C4-2B (cell line): ENCODE results near the gene FOXI1.

Experiments
- H3K27ac ChIP-seq: fragments of 450-650 bp; 2 replicates; pipeline ENCODE4 v1.5.1; 2017
- ZFX ChIP-seq: fragments of 450-650 bp; IDR thresholded peaks from 2 replicates; pipeline ENCODE4 v1.6.1; 2017
- TF ChIP-seq, protein P1 (sequence below): fragments of 450-650 bp; conservative IDR thresholded peaks from 2 replicates; pipeline ENCODE4 v1.5.1; 2017; ENCODE audit warnings: mild to moderate bottlenecking

Gene FOXI1

DNA sequence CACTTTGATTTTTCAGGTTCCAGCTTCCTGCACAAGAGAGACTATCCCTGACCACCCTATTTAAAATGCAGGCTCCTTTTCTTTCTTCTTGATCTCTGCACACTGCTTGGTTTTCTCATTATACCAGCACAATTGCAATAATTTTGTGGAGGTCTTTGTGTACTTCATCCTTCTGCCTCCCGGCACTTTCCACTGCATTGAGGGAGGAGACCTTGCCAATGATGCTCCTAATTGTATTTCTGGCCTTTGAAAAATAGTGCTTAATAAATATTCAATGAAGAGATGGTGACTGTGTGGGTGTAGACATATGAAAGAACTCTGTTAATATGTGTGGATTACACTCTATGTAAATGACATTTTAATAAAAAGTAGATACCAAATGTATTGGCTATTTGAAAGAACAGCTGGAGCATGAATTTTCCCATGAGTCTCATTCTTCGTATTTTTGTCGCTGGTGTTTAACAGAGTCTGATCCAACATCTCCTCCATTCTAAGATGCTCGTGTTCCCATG, 42.1 kb downstream of the FOXI1 start:
- TF ChIP-seq, protein P1, sequence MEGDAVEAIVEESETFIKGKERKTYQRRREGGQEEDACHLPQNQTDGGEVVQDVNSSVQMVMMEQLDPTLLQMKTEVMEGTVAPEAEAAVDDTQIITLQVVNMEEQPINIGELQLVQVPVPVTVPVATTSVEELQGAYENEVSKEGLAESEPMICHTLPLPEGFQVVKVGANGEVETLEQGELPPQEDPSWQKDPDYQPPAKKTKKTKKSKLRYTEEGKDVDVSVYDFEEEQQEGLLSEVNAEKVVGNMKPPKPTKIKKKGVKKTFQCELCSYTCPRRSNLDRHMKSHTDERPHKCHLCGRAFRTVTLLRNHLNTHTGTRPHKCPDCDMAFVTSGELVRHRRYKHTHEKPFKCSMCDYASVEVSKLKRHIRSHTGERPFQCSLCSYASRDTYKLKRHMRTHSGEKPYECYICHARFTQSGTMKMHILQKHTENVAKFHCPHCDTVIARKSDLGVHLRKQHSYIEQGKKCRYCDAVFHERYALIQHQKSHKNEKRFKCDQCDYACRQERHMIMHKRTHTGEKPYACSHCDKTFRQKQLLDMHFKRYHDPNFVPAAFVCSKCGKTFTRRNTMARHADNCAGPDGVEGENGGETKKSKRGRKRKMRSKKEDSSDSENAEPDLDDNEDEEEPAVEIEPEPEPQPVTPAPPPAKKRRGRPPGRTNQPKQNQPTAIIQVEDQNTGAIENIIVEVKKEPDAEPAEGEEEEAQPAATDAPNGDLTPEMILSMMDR = no peak
- TF ChIP-seq ZFX = no peak
- H3K27ac ChIP-seq = no peak overlapping the region

DNA sequence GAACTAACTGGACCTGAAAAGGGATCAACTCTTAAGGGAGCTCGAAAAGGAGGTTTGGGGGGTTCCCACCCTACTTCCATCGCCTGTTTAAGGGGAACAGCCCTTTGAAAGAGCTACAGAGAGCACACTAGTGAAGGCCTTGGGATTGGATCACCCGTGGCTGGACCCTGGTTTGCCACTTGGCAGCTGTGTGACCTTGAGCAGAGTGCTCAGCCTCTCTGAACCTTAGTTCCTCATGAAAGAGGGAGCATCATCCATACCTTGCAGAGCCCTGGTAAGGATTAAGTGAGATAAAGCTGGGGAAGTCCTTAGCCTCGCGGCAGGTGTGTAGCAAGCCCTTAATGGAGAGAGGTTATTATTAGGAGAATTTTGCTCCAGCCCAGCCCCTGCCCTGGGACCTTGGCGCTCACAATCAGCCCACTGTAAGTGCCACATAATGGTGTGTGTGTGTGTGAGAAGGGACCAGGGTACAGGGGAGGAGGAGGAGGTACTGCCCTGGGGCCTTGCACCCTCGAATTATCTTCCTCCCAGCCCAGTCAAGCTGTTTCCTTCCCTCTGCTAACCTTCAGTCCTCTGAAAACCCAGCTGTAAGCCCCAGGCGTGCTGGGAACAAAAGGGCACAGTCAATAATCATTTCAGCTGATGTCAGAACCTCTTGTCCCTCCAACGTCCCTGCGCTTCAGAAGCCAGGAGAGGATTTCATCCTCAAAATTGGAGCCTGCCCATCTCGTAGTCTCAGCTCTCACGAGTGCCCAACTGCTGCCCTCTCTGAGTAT, 42.9 kb downstream of the FOXI1 start:
- no peak overlapping the region for H3K27ac ChIP-seq
- TF ChIP-seq ZFX = no peak
- TF ChIP-seq, protein P1 = no peak

- H3K27ac ChIP-seq = no peak overlapping the region
- no peak for TF ChIP-seq ZFX
- TF ChIP-seq, protein P1 = no peak
Measured at GRCh38 chr5:170149206-170149515, 43.5 kb downstream of the FOXI1 start.

- TF ChIP-seq, protein P1 = no peak
- TF ChIP-seq ZFX = no peak
- no peak overlapping the region for H3K27ac ChIP-seq
Measured at GRCh38 chr5:170150713-170151096, 45.0 kb downstream of the FOXI1 start.

GRCh38 chr5:170151097-170151831, 45.6 kb downstream of the FOXI1 start:
- no peak overlapping the region for H3K27ac ChIP-seq
- no peak for TF ChIP-seq ZFX
- TF ChIP-seq, protein P1 = no peak

DNA sequence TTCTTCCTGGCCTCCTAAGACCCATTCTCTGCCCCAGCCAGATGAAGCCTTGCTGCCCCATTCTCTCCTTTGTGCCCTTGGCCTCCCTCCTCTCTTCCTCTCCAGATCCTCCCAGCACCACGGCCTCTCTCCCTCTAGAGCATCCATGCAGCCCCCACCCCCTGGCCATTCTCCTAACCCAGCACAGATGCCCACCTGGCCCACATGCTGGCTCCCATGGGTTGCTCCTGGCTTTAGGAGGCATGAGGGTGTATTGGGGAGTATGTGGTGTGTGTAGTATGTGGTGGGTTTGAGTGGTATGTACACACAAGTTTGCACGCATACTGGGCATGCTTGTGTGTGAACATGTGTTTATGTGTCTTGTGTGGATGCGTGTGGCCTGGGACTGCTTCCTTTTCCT, 47.1 kb downstream of the FOXI1 start:
- no peak overlapping the region for H3K27ac ChIP-seq
- TF ChIP-seq, protein P1 = no peak
- TF ChIP-seq ZFX = no peak

DNA sequence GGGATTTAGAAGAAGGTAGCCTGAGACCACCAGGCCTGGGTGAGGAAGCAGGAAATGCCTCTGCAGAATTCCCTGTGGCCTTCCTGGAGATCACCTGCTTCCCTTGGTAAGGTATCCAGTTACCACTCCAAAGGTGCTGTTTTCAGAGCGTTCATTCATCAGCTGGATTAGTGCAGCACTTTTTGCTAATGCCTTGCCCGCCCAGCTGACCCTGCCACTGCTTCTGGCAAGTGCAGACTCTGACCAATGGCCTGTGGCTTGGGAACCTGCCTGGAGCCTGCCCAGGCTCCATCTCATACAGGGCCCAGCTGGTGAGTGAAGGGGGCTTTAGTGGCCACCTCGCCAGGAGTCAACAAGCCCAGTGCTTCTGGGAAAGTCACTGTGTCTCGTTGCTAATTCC, 48.6 kb downstream of the FOXI1 start:
- TF ChIP-seq, protein P1 = no peak
- TF ChIP-seq ZFX = no peak
- no peak overlapping the region for H3K27ac ChIP-seq
